CD8-positive, alpha-beta memory T cell (primary cell): Measurements from ENCODE around the gene TANC1. TPM values are rescaled to one million over a fixed set of nuclear protein-coding genes. Genes with fewer than 3 reads are reported as not detected.

Source experiments
- CTCF ChIA-PET: fragments of 350-600 bp; sonication (Branson Sonifier 250); formaldehyde crosslinking; loops from one replicate; lab custom pipeline; 2021; ENCODE audit warnings: antibody characterized with exemption; lab: Charles Lee
- POLR2A ChIA-PET: fragments of 350-600 bp; sonication (Branson Sonifier 250); formaldehyde crosslinking; loops from one replicate; lab custom pipeline; 2021; ENCODE audit warnings: antibody characterized with exemption; lab: Charles Lee
- DNase-seq, 5 donors: peaks; one replicate each; pipeline versions ENCODE4 v3.0.0 to v3.0.0-alpha.2; 2020 to 2022; ENCODE audit warnings: mixed read lengths in 1 of 5
- H3K27ac ChIP-seq: one replicate; pipeline ENCODE4 v1.7.0; 2013; ENCODE audit warnings: low read depth, mild to moderate bottlenecking, low read length, moderate library complexity
- H3K27me3 ChIP-seq: 2 replicates; pipeline ENCODE4 v1.7.0; 2013; ENCODE audit warnings: low read length, mild to moderate bottlenecking; ENCODE audit not compliant: insufficient read depth, poor library complexity, severe bottlenecking
- H3K36me3 ChIP-seq: 2 replicates; pipeline ENCODE4 v1.7.0; 2013; ENCODE audit warnings: mild to moderate bottlenecking, low read length, moderate library complexity; ENCODE audit not compliant: insufficient read depth
- H3K4me1 ChIP-seq: 2 replicates; pipeline ENCODE4 v1.7.0; 2013; ENCODE audit warnings: mild to moderate bottlenecking, low read length, moderate library complexity; ENCODE audit not compliant: insufficient read depth
- H3K4me3 ChIP-seq: 2 replicates; pipeline ENCODE4 v1.7.0; 2013; ENCODE audit warnings: mild to moderate bottlenecking, low read length
- H3K9me3 ChIP-seq: 2 replicates; pipeline ENCODE4 v1.7.0; 2013; ENCODE audit warnings: mild to moderate bottlenecking, low read length
- H3K27ac Mint-ChIP-seq, 8 donors: one replicate each; pipeline ENCODE4 v1.8.0; 2020 to 2021; ENCODE audit warnings: mixed read lengths in 8 of 8, mild to moderate bottlenecking in 6 of 8, inconsistent platforms in 3 of 8, moderate library complexity in 3 of 8
- H3K27me3 Mint-ChIP-seq, 2 donors: one replicate each; pipeline ENCODE4 v1.8.0; 2020 to 2021; ENCODE audit warnings: mixed read lengths in 2 of 2, mild to moderate bottlenecking in 1 of 2, moderate library complexity in 1 of 2
- H3K36me3 Mint-ChIP-seq, 3 donors: one replicate each; pipeline ENCODE4 v1.8.0; 2020 to 2021; ENCODE audit warnings: mixed read lengths in 3 of 3, inconsistent platforms in 1 of 3, mild to moderate bottlenecking in 1 of 3
- H3K4me1 Mint-ChIP-seq, 3 donors: one replicate each; pipeline ENCODE4 v1.8.0; 2020 to 2021; ENCODE audit warnings: mixed read lengths in 3 of 3, inconsistent platforms in 1 of 3, mild to moderate bottlenecking in 1 of 3
- H3K4me3 Mint-ChIP-seq, 7 donors: one replicate each; pipeline ENCODE4 v1.8.0; 2020 to 2021; ENCODE audit warnings: mixed read lengths in 7 of 7, mild to moderate bottlenecking in 6 of 7, moderate library complexity in 4 of 7, inconsistent platforms in 2 of 7
- H3K9me3 Mint-ChIP-seq, 5 donors: one replicate each; pipeline ENCODE4 v1.8.0; 2020 to 2022; ENCODE audit warnings: mixed read lengths in 5 of 5, mild to moderate bottlenecking in 3 of 5, moderate library complexity in 2 of 5, inconsistent platforms in 1 of 5
- polyA plus RNA-seq: library from polyadenylated mRNA; unstranded; fragments of 300-500 nt; fragmentation: Illumina TruSeq; gene quantifications from one replicate; pipeline ENCODE4 v1.2.3, GENCODE V29; 2021
- total RNA-seq, 2 experiments: library from RNA; stranded (reverse); gene quantifications; one replicate each; pipeline ENCODE4 v1.2.3, GENCODE V29; 2021

The TANC1 gene
- total and polyA plus RNA-seq, 3 experiments from 2014 or later: 0.11 to 0.64 (median 0.13) TPM

DNA sequence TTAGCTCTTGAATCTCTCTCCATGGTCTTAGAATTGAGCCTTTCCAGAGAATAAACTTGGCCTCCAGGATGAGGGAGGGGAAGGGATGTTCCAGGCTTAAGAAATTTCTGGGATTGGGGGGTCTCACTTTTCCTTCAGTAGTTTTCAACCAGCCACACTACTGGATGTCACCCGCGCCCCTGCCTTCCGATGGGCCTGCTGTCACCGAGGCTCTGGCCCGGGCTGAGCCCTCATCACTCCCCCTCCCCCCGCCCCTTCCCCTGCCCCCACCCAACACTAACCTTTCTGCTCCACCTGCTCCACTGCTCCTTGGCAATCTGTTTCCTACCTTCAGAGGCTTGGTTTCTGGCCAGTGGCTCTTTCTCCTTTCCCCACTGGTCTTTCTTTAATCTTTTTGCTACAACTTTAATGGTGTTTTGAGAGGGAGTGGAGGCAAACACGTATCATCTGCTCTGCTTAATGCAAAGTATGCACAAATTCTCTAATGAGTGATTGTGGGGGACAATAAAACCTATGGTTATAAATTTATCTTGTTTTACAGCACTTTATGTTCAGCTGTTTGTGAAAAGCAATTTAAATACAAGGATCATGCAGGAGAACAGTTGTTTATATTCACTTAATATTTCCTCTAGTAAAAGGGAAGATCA, 162.9 kb downstream of the TANC1 start:
- Histone ChIP-seq H3K9me3 (no peaks in the 10 kb centered on the region), H3K4me3 (no peak overlapping the region), H3K36me3 (no peaks in the 10 kb centered on the region), H3K4me1 (peaks cover 3% of the 10 kb centered on the region), H3K27me3 (no peaks in the 10 kb centered on the region), H3K27ac (no peak overlapping the region)
- ChIA-PET POLR2A (no interaction called here), CTCF (interaction anchor here (3.0 kb wide), 1 partner anchor 13 kb away, joined by 10 read pairs; no protein-coding TSS in a partner anchor)
- no peak overlapping the region for H3K4me3 Mint-ChIP-seq
- no peaks in the 10 kb centered on the region for H3K36me3 Mint-ChIP-seq
- no peaks in the 10 kb centered on the region for H3K9me3 Mint-ChIP-seq
- no peak overlapping the region for H3K27ac Mint-ChIP-seq
- peaks cover 4 to 16% (median 15%) of the 10 kb centered on the region in 3 donors for H3K4me1 Mint-ChIP-seq
- no peak for DNase-seq
- H3K27me3 Mint-ChIP-seq: peaks cover 0 to 4% of the 10 kb centered on the region in 2 donors

DNA sequence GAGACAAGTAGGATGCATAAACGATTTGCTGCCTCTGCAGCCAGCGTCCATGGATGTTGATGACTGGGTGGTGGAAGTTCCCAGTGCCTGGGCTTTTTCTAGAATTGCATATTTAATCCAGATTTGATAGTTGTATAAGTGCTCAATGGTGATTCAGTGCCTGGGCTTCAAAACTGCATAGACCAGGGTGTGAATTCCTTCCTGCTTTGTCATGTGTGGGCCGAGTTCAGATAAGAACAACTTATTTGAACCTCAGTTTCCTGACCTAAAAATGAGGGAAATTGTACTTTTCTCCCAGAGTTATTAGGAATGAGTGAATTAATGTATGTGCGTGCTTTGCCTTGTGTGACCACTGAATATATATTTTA, 163.5 kb downstream of the TANC1 start:
- no peak for DNase-seq
- Mint-ChIP-seq H3K9me3 (no peaks in the 10 kb centered on the region), H3K4me3 (no peak overlapping the region), H3K27me3 (peaks cover 0 to 4% of the 10 kb centered on the region in 2 donors), H3K27ac (peak overlapping the region in 1 of 8 donors; percentile 69), H3K4me1 (peaks cover 4 to 16% (median 15%) of the 10 kb centered on the region in 3 donors), H3K36me3 (no peaks in the 10 kb centered on the region)
- H3K4me1 ChIP-seq: peaks cover 3% of the 10 kb centered on the region
- no peak overlapping the region for H3K27ac ChIP-seq
- H3K36me3 ChIP-seq: no peaks in the 10 kb centered on the region
- ChIA-PET CTCF (no interaction called here), POLR2A (no interaction called here)
- H3K4me3 ChIP-seq: no peak overlapping the region
- no peaks in the 10 kb centered on the region for H3K27me3 ChIP-seq
- no peaks in the 10 kb centered on the region for H3K9me3 ChIP-seq

DNA sequence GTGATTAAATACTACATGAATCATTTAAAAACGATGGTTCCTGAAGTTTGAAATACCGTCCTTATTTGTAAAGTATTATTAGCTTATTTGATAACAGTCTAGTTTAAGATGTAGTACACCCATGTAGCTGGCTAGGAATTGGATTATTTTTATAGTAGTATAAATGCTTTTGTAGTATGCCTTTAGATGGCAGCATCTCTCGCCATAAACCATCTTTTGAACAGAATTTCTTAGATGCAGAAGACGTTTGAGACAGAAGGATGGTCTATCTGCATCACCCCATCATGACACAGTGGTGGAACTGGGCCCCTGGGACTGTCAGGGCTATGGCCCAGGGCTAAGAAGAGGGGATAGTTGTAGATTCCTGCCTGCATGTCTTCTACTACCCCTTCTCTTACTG, 165.4 kb downstream of the TANC1 start:
- POLR2A ChIA-PET: no interaction called here
- H3K4me3 Mint-ChIP-seq: no peak overlapping the region

DNA sequence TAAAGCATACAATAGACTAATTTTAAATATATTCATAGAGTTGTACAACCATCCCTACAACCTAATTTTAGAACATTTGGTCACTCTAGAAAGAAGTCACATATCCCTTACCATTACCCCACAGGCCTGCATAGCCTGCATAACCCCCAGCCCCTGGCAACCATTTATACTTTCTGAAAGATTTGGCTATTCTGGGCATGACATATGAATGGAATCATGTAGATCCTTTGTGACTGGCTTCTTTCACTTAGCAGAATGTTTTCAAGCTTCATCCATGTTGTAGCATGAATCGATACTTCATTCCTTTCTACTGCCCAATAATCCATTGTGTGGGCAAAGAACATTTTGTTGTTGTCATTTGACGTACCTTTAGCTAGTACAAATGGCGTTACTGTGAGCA, 166.5 kb downstream of the TANC1 start:
- Mint-ChIP-seq H3K4me1 (peaks cover 0 to 10% (median 8%) of the 10 kb centered on the region in 3 donors), H3K27ac (no peak overlapping the region), H3K27me3 (peaks cover 4 to 7% of the 10 kb centered on the region in 2 donors), H3K9me3 (no peaks in the 10 kb centered on the region), H3K4me3 (no peak overlapping the region), H3K36me3 (no peaks in the 10 kb centered on the region)
- ChIA-PET CTCF (no interaction called here), POLR2A (no interaction called here)
- DNase-seq: no peak
- no peaks in the 10 kb centered on the region for H3K4me1 ChIP-seq
- no peak overlapping the region for H3K4me3 ChIP-seq
- H3K27me3 ChIP-seq: no peaks in the 10 kb centered on the region
- H3K27ac ChIP-seq: peak overlapping the region; percentile 22
- H3K36me3 ChIP-seq: no peaks in the 10 kb centered on the region
- no peaks in the 10 kb centered on the region for H3K9me3 ChIP-seq

More for the DNA sequence above, 165.4 kb downstream of the TANC1 start:
- no peaks in the 10 kb centered on the region for H3K36me3 Mint-ChIP-seq
- no peak overlapping the region for H3K27ac ChIP-seq
- H3K4me1 Mint-ChIP-seq: peaks cover 4 to 16% (median 15%) of the 10 kb centered on the region in 3 donors
- no peak for DNase-seq
- H3K27me3 Mint-ChIP-seq: peaks cover 4 to 7% of the 10 kb centered on the region in 2 donors
- H3K4me1 ChIP-seq: peaks cover 3% of the 10 kb centered on the region
- no peaks in the 10 kb centered on the region for H3K9me3 Mint-ChIP-seq
- CTCF ChIA-PET: interaction anchor here (0.9 to 1.4 kb wide), 2 partner anchors 9 to 14 kb away, joined by 3 to 6 read pairs; no protein-coding TSS in a partner anchor
- peak overlapping the region in 1 of 8 donors; percentile 33 for H3K27ac Mint-ChIP-seq
- no peak overlapping the region for H3K4me3 ChIP-seq
- no peaks in the 10 kb centered on the region for H3K27me3 ChIP-seq
- no peaks in the 10 kb centered on the region for H3K9me3 ChIP-seq
- H3K36me3 ChIP-seq: no peaks in the 10 kb centered on the region

DNA sequence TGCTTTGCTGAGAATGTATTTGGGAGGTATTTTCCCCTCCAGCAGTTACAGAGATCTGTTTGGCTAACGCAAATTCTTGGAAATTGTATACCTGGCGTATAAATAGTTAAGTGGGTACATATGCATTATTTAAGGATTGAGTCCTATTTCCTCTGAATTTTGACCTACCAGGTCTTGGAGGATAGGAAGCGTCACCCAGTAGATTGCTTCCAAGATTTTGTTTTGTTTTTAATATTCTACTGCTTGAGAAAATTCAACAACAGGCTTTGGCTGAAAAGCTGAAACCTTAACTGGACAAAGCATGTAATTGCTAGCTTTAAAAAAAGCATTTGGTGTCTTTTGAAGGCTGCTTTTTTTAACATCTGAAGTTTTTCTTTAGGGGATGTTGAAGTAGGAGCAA, 168.0 kb downstream of the TANC1 start:
- H3K27ac ChIP-seq: no peak overlapping the region
- DNase-seq: no peak
- no peaks in the 10 kb centered on the region for H3K27me3 ChIP-seq
- ChIA-PET POLR2A (interaction anchor here (0.6 kb wide), 1 partner anchor 205 kb away, joined by 9 read pairs; no protein-coding TSS in a partner anchor), CTCF (no interaction called here)
- no peak overlapping the region for H3K4me3 ChIP-seq
- H3K9me3 ChIP-seq: no peaks in the 10 kb centered on the region
- peaks cover 0 to 1% (median 0%) of the 10 kb centered on the region in 3 donors for H3K36me3 Mint-ChIP-seq
- no peaks in the 10 kb centered on the region for H3K9me3 Mint-ChIP-seq
- H3K27me3 Mint-ChIP-seq: peaks cover 7 to 11% of the 10 kb centered on the region in 2 donors
- H3K36me3 ChIP-seq: no peaks in the 10 kb centered on the region
- H3K27ac Mint-ChIP-seq: no peak overlapping the region
- no peaks in the 10 kb centered on the region for H3K4me1 ChIP-seq
- H3K4me1 Mint-ChIP-seq: peaks cover 0 to 10% (median 8%) of the 10 kb centered on the region in 3 donors
- no peak overlapping the region for H3K4me3 Mint-ChIP-seq

DNA sequence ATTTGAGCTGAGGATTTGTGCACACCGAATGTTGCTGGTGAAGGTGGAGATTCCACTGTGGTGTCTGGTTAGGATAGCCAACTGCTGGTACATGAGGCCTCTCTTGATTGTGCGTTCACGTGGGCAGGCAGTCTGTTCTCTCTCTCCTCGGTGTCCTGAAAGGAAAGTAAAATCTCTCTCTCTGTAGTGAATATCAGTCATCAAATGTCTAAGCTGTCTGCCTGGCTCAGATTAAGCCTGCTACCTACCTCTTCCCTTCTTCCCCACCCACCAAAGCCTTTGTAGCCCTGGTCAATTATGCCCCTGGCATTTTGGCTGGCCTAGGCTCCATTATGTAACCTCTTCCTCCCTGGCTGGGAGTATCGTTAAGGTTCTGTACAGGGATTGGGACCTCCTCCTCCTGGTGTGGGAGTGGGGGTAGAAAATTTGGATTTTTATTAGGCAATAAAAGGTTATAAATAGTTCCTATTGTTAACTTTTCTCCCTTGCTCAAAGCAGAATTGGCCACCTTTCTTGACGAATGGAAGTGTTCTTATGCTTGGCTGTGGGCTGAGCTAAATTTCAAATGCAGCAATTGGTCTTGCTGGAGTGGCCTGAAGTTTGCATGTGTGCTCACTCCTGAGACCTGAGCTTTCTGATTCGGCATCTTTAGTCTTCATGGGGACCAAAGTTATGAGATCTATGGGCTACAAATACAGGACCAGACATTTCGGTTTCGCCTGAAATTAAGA, 169.2 kb downstream of the TANC1 start:
- Mint-ChIP-seq H3K9me3 (no peaks in the 10 kb centered on the region), H3K27me3 (peaks cover 7 to 17% of the 10 kb centered on the region in 2 donors)
- CTCF ChIA-PET: no interaction called here

DNA sequence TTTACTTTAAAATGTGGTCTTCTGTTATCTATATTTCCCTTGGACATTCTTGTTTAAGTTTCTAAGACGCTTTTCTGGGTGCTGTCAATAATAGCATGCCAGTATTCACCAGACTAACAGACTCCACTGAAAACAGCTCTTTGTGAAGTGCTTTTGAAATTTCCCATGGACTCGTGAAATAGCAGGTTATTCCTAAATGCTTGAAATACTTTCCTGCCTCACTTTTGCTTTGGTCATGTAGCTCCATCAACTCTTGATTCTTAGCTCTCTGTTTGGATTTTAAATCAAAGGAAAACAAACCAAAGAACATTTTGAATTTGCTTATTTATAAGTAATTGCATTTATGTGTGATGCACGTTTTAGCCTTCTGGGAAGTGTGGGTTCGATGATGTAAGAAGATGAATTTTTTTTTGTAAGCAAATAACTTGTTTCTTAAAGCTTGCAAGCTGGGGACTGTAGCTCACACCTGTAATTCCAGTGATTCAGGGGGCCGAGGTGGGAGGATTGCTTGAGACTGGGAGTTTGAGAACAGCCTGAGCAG, 170.3 kb downstream of the TANC1 start:
- Mint-ChIP-seq H3K27me3 (peaks cover 3 to 17% of the 10 kb centered on the region in 2 donors), H3K27ac (no peak overlapping the region), H3K36me3 (peaks cover 0 to 1% (median 0%) of the 10 kb centered on the region in 3 donors), H3K4me3 (no peak overlapping the region), H3K9me3 (no peaks in the 10 kb centered on the region), H3K4me1 (peaks cover 0 to 3% (median 0%) of the 10 kb centered on the region in 3 donors)
- no peak overlapping the region for H3K27ac ChIP-seq
- no peaks in the 10 kb centered on the region for H3K4me1 ChIP-seq
- H3K36me3 ChIP-seq: no peaks in the 10 kb centered on the region
- POLR2A ChIA-PET: no interaction called here
- no peak for DNase-seq
- no peaks in the 10 kb centered on the region for H3K9me3 ChIP-seq
- no peaks in the 10 kb centered on the region for H3K27me3 ChIP-seq
- CTCF ChIA-PET: no interaction called here
- H3K4me3 ChIP-seq: no peak overlapping the region

More for the DNA sequence above, 169.2 kb downstream of the TANC1 start:
- Mint-ChIP-seq H3K4me1 (peaks cover 0 to 3% (median 0%) of the 10 kb centered on the region in 3 donors), H3K36me3 (peaks cover 0 to 1% (median 0%) of the 10 kb centered on the region in 3 donors), H3K27ac (peak overlapping the region in 1 of 8 donors; percentile 20), H3K4me3 (no peak overlapping the region)
- POLR2A ChIA-PET: no interaction called here
- Histone ChIP-seq H3K27me3 (no peaks in the 10 kb centered on the region), H3K9me3 (no peaks in the 10 kb centered on the region), H3K4me3 (no peak overlapping the region), H3K4me1 (no peaks in the 10 kb centered on the region), H3K36me3 (no peaks in the 10 kb centered on the region), H3K27ac (no peak overlapping the region)
- DNase-seq: no peak
